Subcutaneous adipose tissue (tissue), 4 donors: Measurements from ENCODE around the gene ARAP1. TPM values are rescaled to one million over a fixed set of nuclear protein-coding genes. Genes with fewer than 3 reads are reported as not detected.

Experiments
- total RNA-seq, 4 donors: library from RNA; depleted of rRNA; stranded (reverse); fragments of >200 nt; gene quantifications; one replicate each; pipeline ENCODE4 v1.1.0, GENCODE V29; 2016
- TF ChIP-seq, protein P1 (sequence below): fragments of 450-650 bp; IDR thresholded peaks from one replicate; pipeline ENCODE4 v1.5.1; 2016; ENCODE audit warnings: low read depth, mild to moderate bottlenecking, control low read depth, antibody characterized with exemption, moderate library complexity

The ARAP1 gene
- total RNA-seq, 4 donors from 2014 or later: 35.1 to 161 (median 127) TPM

GRCh38 chr11:72724021-72724551 is 28.1 kb downstream of the ARAP1 start:
- TF ChIP-seq, protein P1, sequence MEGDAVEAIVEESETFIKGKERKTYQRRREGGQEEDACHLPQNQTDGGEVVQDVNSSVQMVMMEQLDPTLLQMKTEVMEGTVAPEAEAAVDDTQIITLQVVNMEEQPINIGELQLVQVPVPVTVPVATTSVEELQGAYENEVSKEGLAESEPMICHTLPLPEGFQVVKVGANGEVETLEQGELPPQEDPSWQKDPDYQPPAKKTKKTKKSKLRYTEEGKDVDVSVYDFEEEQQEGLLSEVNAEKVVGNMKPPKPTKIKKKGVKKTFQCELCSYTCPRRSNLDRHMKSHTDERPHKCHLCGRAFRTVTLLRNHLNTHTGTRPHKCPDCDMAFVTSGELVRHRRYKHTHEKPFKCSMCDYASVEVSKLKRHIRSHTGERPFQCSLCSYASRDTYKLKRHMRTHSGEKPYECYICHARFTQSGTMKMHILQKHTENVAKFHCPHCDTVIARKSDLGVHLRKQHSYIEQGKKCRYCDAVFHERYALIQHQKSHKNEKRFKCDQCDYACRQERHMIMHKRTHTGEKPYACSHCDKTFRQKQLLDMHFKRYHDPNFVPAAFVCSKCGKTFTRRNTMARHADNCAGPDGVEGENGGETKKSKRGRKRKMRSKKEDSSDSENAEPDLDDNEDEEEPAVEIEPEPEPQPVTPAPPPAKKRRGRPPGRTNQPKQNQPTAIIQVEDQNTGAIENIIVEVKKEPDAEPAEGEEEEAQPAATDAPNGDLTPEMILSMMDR: no peak

DNA sequence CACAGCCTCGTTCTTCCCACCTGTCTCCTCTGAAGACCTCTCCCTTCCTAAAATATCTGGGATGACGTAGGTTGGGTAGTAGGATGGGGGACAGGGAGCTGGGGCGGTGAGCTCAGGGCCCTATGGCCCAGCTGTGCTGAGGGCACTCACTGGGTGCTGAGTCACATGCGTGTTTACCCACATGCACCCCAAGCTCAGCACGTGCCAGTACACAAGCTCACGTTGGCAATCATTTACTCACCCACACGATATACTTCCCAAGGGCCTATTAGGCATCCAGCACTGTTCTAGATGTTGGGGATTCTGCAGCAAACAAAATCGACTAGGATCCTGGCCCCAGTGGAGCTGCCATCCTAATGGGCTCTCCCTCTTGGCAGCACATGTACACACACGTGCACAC is 28.7 kb downstream of the ARAP1 start:
- TF ChIP-seq, protein P1: no peak

- TF ChIP-seq, protein P1: no peak
Measured at GRCh38 chr11:72722050-72722748, 30.0 kb downstream of the ARAP1 start.

- TF ChIP-seq, protein P1: no peak
Measured at GRCh38 chr11:72721689-72722049, 30.5 kb downstream of the ARAP1 start.

GRCh38 chr11:72721276-72721675 is 30.9 kb downstream of the ARAP1 start:
- TF ChIP-seq, protein P1: no peak

GRCh38 chr11:72720784-72721183 is 31.4 kb downstream of the ARAP1 start:
- TF ChIP-seq, protein P1: no peak

DNA sequence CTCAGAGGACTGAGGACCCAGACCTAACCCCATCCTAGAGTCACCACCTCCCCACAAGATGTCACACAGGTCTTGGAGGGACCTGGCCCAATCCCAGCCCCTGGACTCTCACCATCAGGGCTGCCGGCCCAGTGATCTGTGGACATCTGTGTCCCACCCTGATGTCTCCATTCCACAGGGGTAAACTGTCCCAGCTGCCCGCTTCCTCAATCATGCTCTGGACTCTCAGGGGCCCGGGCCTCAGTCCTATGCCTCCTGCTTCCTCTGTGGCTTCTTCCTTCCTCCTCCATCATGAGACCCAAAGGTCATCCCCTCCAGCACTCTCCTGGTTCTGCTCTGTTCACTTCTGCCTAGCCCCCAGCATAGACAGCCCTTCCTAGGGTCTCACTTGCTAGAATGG is 32.2 kb downstream of the ARAP1 start:
- TF ChIP-seq, protein P1: no peak
